HL-60/S4 treated with phorbol 12-myristate 13-acetate at 8.2 ng/mL for 4 days and 3 days (cell line): ENCODE measurements around the gene TK2.
"Not testable (repeated sequence)": the region's sequence is repeated elsewhere in the genome, so short reads cannot be mapped to it uniquely, and the experiment has no call there.

Experiments used
- in situ Hi-C: fragments of 300-500 bp; cut with MboI; formaldehyde crosslinking; loops from 2 replicates; pipeline ENCODE4 v1.15.0; 2022; ENCODE audit warnings: low sequenced_read_pairs

TK2 gene

GRCh38 chr16:66521252-66521713 lies 28.6 kb downstream of the TK2 start:
- in situ Hi-C loops = no loop called here

GRCh38 chr16:66520406-66521170 lies 29.3 kb downstream of the TK2 start:
- in situ Hi-C loops = no loop called here

DNA sequence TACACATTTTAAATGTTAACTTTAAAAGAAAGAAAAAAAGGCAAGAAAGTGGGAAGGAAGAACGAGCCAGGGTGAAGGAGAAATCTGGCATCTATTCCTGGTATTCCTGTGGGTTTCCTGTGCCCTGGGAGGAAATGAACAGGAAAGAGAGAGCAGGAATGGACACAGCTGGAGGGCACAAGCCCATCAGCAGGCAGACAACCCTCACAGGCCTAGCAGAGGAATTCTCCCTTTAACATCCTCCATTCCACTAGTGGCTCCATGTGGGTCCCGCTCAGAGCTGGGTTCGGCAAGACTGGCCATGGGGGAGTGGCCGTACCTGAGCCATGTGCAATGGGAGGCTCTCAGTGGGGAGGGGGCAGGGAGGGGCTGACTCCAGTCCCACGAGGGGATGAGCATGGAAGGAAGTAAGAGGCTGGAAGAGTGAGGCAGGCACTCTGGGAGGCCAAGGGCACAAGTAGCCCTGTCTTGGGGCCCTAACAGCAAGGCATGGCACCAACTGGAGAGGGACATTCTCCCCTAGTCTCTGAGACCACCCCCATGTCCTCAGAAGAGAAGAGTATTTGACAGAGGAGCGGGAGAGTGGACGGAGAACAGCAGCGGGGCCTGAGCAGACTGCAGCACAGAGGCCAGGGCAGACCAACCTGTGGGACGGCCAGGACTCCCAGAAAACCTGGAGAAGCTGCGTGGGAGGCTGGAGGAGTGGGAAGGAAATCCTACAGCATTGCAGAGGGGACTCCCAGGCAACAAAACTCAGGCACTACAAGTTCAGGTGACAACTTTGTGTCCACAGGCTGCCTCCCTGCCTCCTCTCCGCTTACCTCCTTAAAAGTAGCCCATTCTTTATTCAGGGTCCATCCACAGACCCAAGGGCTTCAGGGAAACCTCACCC lies 30.2 kb downstream of the TK2 start:
- in situ Hi-C loops = no loop called here

GRCh38 chr16:66517586-66518263 lies 32.2 kb downstream of the TK2 start:
- in situ Hi-C loops = no loop called here

GRCh38 chr16:66516808-66517585 lies 32.9 kb downstream of the TK2 start:
- in situ Hi-C loops = no loop called here

- in situ Hi-C loops = no loop called here
Measured at GRCh38 chr16:66516509-66516807, 33.5 kb downstream of the TK2 start.

GRCh38 chr16:66515596-66516508 lies 34.1 kb downstream of the TK2 start:
- in situ Hi-C loops = no loop called here

GRCh38 chr16:66514980-66515595 lies 34.8 kb downstream of the TK2 start:
- in situ Hi-C loops = not testable (repeated sequence)

DNA sequence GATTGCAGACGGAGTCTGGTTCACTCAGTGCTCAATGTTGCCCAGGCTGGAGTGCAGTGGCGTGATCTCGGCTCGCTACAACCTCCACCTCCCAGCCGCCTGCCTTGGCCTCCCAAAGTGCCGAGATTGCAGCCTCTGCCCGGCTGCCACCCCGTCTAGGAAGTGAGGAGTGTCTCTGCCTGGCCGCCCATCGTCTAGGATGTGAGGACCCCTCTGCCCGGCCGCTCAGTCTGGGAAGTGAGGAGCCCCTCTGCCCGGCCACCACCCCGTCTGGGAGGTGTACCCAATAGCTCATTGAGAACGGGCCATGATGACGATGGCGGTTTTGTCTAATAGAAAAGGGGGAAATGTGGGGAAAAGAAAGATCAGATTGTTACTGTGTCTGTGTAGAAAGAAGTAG lies 35.5 kb downstream of the TK2 start:
- in situ Hi-C loops = not testable (repeated sequence)

DNA sequence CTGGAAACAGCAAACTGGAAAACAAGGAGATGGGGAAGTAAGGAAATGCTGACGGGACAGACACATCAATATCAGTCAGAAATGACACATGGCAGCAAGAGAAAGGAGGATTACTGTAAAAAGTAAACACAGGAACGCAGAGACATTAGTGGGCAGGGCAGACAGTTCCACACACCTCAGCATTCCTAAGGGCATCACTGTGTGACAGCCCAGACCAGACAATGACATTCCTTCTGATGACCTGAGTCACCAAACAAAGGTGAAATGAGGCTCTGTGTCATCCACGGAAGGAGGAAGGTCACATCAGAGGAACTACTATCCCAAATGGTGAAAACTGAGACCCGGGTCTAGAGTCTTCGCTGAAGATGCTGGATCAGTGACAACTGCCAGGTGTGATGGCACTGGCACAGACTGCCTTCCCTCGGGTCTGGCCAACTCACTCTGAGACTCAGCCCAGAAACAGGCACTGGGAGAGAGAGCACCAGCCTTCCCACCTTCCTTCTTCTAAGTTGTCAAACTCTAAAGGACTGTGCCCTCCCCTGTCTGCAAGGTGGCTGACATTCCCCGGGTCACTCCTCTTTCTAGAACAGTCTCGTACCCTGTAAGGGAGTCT lies 36.7 kb downstream of the TK2 start:
- in situ Hi-C loops = no loop called here

- in situ Hi-C loops = no loop called here
Measured at GRCh38 chr16:66512272-66513110, 37.4 kb downstream of the TK2 start.

GRCh38 chr16:66511602-66512271 lies 38.2 kb downstream of the TK2 start:
- in situ Hi-C loops = no loop called here

- in situ Hi-C loops = no loop called here
Measured at GRCh38 chr16:66510711-66511601, 39.0 kb downstream of the TK2 start.

DNA sequence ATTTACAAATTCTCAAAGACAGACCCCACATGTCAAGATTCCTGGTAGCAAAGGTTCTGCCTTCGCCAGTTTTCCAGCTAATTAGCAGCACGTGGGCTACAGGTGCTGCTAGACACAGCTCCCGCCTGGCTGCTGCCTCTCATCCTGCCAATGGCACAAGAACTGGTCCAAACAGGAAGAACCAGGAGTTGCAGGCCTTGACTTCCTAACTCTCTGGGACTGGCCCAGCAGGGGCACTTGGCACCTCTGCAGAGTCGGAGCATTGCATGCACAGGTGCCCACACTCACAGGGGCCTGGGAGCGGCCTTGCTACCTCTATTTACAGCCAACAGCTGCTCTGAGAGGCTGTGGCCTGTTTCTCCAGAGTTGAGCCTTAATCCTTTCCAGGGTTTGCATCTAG lies 39.6 kb downstream of the TK2 start:
- in situ Hi-C loops = no loop called here

- in situ Hi-C loops = no loop called here
Measured at GRCh38 chr16:66509576-66509975, 40.3 kb downstream of the TK2 start.

DNA sequence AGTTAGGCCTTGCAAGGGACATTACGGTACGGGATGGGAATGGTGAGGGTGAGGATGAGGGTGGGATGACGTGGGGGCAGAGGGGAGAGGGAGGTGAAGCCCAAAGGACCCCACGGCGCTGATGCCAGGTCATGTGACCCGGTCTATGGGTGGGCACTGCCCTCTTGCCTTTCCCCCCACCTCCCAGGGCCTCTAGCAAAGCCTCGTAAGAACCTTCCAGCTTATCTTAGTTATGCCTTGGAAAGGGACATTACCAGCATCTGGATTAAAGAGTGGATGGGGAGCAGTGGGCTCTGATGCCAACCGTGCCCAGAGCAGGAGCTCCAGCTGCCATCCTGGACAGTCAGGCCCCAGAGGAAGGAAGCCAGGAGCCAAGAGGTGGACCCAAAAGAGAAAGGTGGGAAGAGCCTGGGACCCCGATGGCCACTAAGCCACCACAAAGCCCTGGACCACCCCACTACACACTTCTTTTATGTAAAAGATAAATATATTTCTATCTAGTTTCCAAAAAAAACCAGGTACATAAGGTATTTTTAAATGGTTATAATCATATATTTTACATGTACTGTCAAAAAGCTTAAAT lies 40.9 kb downstream of the TK2 start:
- in situ Hi-C loops = no loop called here
